SK-N-SH treated with all-trans-retinoic acid at 6 μM for 48 hours (cell line): Measurements from ENCODE around the gene BTG1.

ENCODE experiments used
- ATAC-seq: fragments of 200-7000 bp; cut with Tn5 transposase; 3 replicates; pipeline ENCODE4 v1.9.1; 2020; ENCODE audit warnings: mild to moderate bottlenecking, moderate library complexity
- ARNTL ChIP-seq: fragments of 450-650 bp; formaldehyde crosslinking; IDR thresholded peaks from 2 replicates; pipeline ENCODE4 v1.5.0; 2020; ENCODE audit warnings: low read depth, mild to moderate bottlenecking, moderate library complexity, borderline replicate concordance
- BACH2 ChIP-seq: fragments of 250-450 bp; sonication (Bioruptor Pico); IDR thresholded peaks from 2 replicates; pipeline ENCODE4 v1.9.0; 2021; ENCODE audit warnings: mild to moderate bottlenecking, borderline replicate concordance
- CSDC2 ChIP-seq: fragments of 250-450 bp; sonication (Bioruptor Pico); IDR thresholded peaks from 2 replicates; pipeline ENCODE4 v1.5.0; 2020; ENCODE audit warnings: mild to moderate bottlenecking, moderate library complexity
- ESRRG ChIP-seq: fragments of 250-450 bp; sonication (Bioruptor Pico); IDR thresholded peaks from 2 replicates; pipeline ENCODE4 v1.6.1; 2021; ENCODE audit warnings: mild to moderate bottlenecking
- GLIS3 ChIP-seq: fragments of 250-450 bp; sonication (Bioruptor Pico); IDR thresholded peaks from 2 replicates; pipeline ENCODE4 v1.5.0; 2020; ENCODE audit warnings: mild to moderate bottlenecking, moderate library complexity
- ISL1 ChIP-seq: fragments of 250-450 bp; sonication (Bioruptor Pico); IDR thresholded peaks from 2 replicates; pipeline ENCODE4 v2.1.2; 2022; ENCODE audit warnings: mild to moderate bottlenecking, moderate library complexity
- OSR1 ChIP-seq: fragments of 250-450 bp; sonication (Bioruptor Pico); IDR thresholded peaks from 2 replicates; pipeline ENCODE4 v1.8.0; 2022; ENCODE audit warnings: moderate library complexity, mild to moderate bottlenecking, inconsistent platforms
- PPARA ChIP-seq: fragments of 250-450 bp; sonication (Bioruptor Pico); IDR thresholded peaks from 2 replicates; pipeline ENCODE4 v1.5.0; 2020; ENCODE audit warnings: mild to moderate bottlenecking, borderline replicate concordance
- RARB ChIP-seq: fragments of 250-450 bp; sonication (Bioruptor Pico); IDR thresholded peaks from 2 replicates; pipeline ENCODE4 v1.8.0; 2021; ENCODE audit warnings: mild to moderate bottlenecking, moderate library complexity
- SNAI2 ChIP-seq: fragments of 250-450 bp; sonication (Bioruptor Pico); IDR thresholded peaks from 2 replicates; pipeline ENCODE4 v1.5.0; 2020; ENCODE audit warnings: mild to moderate bottlenecking, moderate library complexity
- TCF4 ChIP-seq: fragments of 250-450 bp; sonication (Bioruptor Pico); IDR thresholded peaks from 2 replicates; pipeline ENCODE4 v1.8.0; 2021; ENCODE audit warnings: mild to moderate bottlenecking, moderate library complexity, borderline replicate concordance
- TOX ChIP-seq: fragments of 250-450 bp; sonication (Bioruptor Pico); IDR thresholded peaks from 2 replicates; pipeline ENCODE4 v1.8.0; 2021; ENCODE audit warnings: mild to moderate bottlenecking, moderate library complexity, borderline replicate concordance
- ZC3H10 ChIP-seq: fragments of 250-450 bp; sonication (Bioruptor Pico); IDR thresholded peaks from 2 replicates; pipeline ENCODE4 v1.5.1; 2021; ENCODE audit warnings: mild to moderate bottlenecking, moderate library complexity
- ZFP3 ChIP-seq: fragments of 250-450 bp; sonication (Bioruptor Pico); IDR thresholded peaks from 2 replicates; pipeline ENCODE4 v1.5.0; 2020; ENCODE audit warnings: mild to moderate bottlenecking, moderate library complexity
- ZFP30 ChIP-seq: fragments of 450-650 bp; formaldehyde crosslinking; IDR thresholded peaks from 2 replicates; pipeline ENCODE4 v1.5.0; 2022; ENCODE audit warnings: mild to moderate bottlenecking, moderate library complexity
- ZNF565 ChIP-seq: fragments of 450-650 bp; formaldehyde crosslinking; conservative IDR thresholded peaks from 2 replicates; pipeline ENCODE4 v1.5.0; 2020; ENCODE audit warnings: low read depth, mild to moderate bottlenecking, moderate library complexity
- ZNF70 ChIP-seq: fragments of 450-650 bp; formaldehyde crosslinking; IDR thresholded peaks from 2 replicates; pipeline ENCODE4 v1.5.0; 2020; ENCODE audit warnings: mild to moderate bottlenecking, moderate library complexity
- ZNF8 ChIP-seq: fragments of 450-650 bp; formaldehyde crosslinking; IDR thresholded peaks from 2 replicates; pipeline ENCODE4 v1.5.0; 2020; ENCODE audit warnings: mild to moderate bottlenecking, moderate library complexity
- TF ChIP-seq, protein P1 (sequence below): fragments of 250-450 bp; sonication (Bioruptor Pico); IDR thresholded peaks from 2 replicates; pipeline ENCODE4 v1.5.0; 2020; ENCODE audit warnings: mild to moderate bottlenecking, moderate library complexity
- TF ChIP-seq, protein P2 (sequence below): fragments of 250-450 bp; sonication (Bioruptor Pico); IDR thresholded peaks from 2 replicates; pipeline ENCODE4 v1.8.0; 2020; ENCODE audit warnings: mild to moderate bottlenecking, moderate library complexity, borderline replicate concordance
- TF ChIP-seq, protein P3 (sequence below): fragments of 250-450 bp; sonication (Bioruptor Pico); IDR thresholded peaks from 2 replicates; pipeline ENCODE4 v1.5.1; 2020; ENCODE audit warnings: low read depth, mild to moderate bottlenecking, moderate library complexity

Gene BTG1

DNA sequence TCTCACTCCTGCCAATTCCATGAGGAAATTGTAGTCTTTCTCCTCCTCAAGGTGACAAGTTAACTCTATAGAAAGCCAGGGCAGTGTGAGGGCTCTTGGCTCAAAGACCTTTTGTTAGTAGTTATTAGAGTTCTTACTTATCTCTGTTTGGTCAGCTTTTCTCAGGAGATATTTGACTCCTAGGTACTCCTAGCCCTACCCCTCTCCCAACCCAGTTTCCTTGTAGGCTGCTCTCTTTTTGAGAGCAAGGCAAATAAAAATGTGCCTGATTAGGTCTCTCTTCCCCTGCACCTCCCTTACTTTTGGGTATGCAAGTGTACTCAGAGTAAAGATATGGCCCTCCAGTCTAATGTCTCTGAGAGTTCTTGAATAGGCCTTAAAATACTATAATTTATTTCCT is 23.8 kb downstream of the BTG1 start (continued):
- TF ChIP-seq, protein P1, sequence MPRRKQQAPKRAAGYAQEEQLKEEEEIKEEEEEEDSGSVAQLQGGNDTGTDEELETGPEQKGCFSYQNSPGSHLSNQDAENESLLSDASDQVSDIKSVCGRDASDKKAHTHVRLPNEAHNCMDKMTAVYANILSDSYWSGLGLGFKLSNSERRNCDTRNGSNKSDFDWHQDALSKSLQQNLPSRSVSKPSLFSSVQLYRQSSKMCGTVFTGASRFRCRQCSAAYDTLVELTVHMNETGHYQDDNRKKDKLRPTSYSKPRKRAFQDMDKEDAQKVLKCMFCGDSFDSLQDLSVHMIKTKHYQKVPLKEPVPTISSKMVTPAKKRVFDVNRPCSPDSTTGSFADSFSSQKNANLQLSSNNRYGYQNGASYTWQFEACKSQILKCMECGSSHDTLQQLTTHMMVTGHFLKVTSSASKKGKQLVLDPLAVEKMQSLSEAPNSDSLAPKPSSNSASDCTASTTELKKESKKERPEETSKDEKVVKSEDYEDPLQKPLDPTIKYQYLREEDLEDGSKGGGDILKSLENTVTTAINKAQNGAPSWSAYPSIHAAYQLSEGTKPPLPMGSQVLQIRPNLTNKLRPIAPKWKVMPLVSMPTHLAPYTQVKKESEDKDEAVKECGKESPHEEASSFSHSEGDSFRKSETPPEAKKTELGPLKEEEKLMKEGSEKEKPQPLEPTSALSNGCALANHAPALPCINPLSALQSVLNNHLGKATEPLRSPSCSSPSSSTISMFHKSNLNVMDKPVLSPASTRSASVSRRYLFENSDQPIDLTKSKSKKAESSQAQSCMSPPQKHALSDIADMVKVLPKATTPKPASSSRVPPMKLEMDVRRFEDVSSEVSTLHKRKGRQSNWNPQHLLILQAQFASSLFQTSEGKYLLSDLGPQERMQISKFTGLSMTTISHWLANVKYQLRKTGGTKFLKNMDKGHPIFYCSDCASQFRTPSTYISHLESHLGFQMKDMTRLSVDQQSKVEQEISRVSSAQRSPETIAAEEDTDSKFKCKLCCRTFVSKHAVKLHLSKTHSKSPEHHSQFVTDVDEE (CRISPR knock-in tag) = no peak
- no peak for TF ChIP-seq ZC3H10 (CRISPR knock-in tag)

DNA sequence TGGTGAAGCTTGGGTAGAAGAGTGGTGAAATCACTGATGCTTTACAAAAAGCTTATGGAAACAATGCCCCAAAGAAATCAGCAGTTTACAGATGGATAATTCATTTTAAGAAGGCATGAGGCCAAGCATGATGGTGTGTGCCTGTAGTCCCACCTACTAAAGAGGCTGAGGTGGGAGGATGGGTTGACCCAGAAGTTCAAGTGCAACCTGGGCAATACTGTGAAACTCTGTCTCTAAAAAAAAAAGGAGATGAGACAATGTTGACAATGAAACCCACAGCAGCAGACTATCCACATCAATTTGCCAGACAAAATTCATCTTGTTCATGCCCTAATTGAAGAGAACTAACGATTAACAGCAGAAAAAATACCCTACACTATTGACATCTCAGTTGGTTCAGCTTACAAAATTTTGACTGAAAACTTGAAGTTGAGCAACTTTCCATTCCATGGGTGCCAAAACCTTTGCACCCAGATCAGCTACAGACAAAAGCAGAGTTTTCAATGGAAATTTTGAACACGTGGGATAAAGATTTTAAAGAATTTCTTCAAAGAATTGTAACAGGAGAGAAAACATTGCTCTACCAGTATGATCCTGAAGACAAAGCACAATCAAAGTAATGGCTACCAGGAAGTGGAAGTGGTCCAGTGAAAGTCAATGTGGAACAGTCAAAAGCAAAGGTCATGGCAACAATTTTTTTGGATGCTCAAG is 26.7 kb downstream of the BTG1 start:
- TF ChIP-seq ISL1 (CRISPR knock-in tag) (no peak), GLIS3 (no peak), TCF4 (no peak), ESRRG (CRISPR knock-in tag) (no peak), RARB (CRISPR knock-in tag) (no peak), ZNF565 (CRISPR knock-in tag) (no peak)
- TF ChIP-seq, protein P1 (CRISPR knock-in tag) = no peak
- no peak for ATAC-seq

DNA sequence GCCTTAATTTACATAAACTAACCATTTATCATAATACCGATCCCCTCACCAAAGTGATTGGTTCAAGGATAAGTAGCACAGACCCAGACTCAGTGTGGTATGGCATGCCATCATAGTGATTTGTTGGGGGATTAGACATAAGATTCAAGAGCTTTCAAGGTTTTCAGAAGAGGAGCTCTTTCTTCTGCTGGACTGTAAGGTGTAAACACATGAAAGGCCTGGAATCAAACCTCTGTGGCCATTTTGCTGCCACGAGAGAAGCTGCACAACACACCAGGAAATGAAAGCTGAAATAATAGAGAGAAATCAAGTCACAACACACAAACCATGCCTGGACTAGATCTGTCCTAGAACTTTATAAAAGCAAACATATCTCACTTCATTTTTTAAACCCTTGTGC is 30.8 kb downstream of the BTG1 start:
- TF ChIP-seq ESRRG (CRISPR knock-in tag) (no peak), ZNF565 (CRISPR knock-in tag) (no peak), CSDC2 (CRISPR knock-in tag) (no peak), ZFP30 (CRISPR knock-in tag) (no peak), ZNF8 (no peak), RARB (CRISPR knock-in tag) (no peak), SNAI2 (CRISPR knock-in tag) (no peak), GLIS3 (no peak), OSR1 (CRISPR knock-in tag) (no peak), TOX (no peak), ISL1 (CRISPR knock-in tag) (no peak)
- TF ChIP-seq, protein P2, sequence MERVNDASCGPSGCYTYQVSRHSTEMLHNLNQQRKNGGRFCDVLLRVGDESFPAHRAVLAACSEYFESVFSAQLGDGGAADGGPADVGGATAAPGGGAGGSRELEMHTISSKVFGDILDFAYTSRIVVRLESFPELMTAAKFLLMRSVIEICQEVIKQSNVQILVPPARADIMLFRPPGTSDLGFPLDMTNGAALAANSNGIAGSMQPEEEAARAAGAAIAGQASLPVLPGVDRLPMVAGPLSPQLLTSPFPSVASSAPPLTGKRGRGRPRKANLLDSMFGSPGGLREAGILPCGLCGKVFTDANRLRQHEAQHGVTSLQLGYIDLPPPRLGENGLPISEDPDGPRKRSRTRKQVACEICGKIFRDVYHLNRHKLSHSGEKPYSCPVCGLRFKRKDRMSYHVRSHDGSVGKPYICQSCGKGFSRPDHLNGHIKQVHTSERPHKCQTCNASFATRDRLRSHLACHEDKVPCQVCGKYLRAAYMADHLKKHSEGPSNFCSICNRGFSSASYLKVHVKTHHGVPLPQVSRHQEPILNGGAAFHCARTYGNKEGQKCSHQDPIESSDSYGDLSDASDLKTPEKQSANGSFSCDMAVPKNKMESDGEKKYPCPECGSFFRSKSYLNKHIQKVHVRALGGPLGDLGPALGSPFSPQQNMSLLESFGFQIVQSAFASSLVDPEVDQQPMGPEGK = no peak
- TF ChIP-seq, protein P3, sequence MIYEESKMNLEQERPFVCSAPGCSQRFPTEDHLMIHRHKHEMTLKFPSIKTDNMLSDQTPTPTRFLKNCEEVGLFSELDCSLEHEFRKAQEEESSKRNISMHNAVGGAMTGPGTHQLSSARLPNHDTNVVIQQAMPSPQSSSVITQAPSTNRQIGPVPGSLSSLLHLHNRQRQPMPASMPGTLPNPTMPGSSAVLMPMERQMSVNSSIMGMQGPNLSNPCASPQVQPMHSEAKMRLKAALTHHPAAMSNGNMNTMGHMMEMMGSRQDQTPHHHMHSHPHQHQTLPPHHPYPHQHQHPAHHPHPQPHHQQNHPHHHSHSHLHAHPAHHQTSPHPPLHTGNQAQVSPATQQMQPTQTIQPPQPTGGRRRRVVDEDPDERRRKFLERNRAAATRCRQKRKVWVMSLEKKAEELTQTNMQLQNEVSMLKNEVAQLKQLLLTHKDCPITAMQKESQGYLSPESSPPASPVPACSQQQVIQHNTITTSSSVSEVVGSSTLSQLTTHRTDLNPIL (CRISPR knock-in tag) = no peak
- no peak for ATAC-seq

DNA sequence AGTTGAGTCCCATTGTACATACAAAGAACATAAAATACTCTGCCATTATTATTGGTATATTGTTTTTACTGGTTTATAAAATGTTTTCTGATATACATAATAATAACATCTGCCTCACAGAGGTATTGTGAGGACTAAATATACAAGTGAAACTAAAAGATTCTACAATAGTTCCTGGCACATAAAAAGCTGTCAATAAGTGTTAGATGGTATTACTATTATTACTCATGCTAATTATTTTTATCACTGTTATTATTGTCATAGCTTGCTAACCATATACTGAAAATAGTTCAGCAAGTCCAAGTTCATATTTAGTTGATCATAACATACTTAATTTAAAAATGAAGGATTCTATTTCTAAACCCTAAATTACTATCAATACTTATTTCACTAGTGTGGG is 34.4 kb downstream of the BTG1 start:
- no peak for ATAC-seq
- TF ChIP-seq ZNF565 (CRISPR knock-in tag) (no peak), SNAI2 (CRISPR knock-in tag) (no peak), BACH2 (no peak), PPARA (CRISPR knock-in tag) (no peak), ZNF70 (CRISPR knock-in tag) (no peak), TCF4 (no peak), ZC3H10 (CRISPR knock-in tag) (no peak), RARB (CRISPR knock-in tag) (no peak), ZFP3 (no peak), ZNF8 (no peak), ISL1 (CRISPR knock-in tag) (no peak), ARNTL (no peak)
- TF ChIP-seq, protein P3 (CRISPR knock-in tag) = no peak
